PC-9 (cell line): Measurements from ENCODE around the gene SPINK2. TPM values are rescaled to one million over a fixed set of nuclear protein-coding genes. Genes with fewer than 3 reads are reported as not detected.

Source experiments
- BruUV-seq: library from RNA; stranded (reverse); fragments of 400-500 nt; replicated peaks from 2 replicates; lab custom pipeline; 2021; lab: Mats Ljungman, UMichigan
- CTCF ChIA-PET: fragments of 300-600 bp; sonication (Branson Sonifier 250); formaldehyde crosslinking; loops from one replicate; lab custom pipeline; 2022; ENCODE audit warnings: antibody characterized with exemption; lab: Charles Lee
- POLR2A ChIA-PET: fragments of 300-600 bp; sonication (Branson Sonifier 250); formaldehyde crosslinking; loops from one replicate; lab custom pipeline; 2022; ENCODE audit warnings: antibody characterized with exemption; ENCODE audit not compliant: unreplicated experiment; lab: Charles Lee
- DNase-seq, 2 experiments: peaks; one replicate each; pipeline versions ENCODE4 v3.0.0 to v3.0.0-alpha.2; 2015 to 2022; ENCODE audit warnings: mixed read lengths in 1 of 2
- H2AFZ ChIP-seq: fragments of 200-600 bp; sonication (generic); 2 replicates; pipeline ENCODE4 v1.8.1; 2017; ENCODE audit warnings: antibody characterized with exemption
- H3F3A ChIP-seq: fragments of 200-600 bp; sonication (generic); 2 replicates; pipeline ENCODE4 v1.8.1; 2017; ENCODE audit warnings: antibody characterized with exemption, mild to moderate bottlenecking, low read depth; ENCODE audit not compliant: insufficient read depth
- H3K27ac ChIP-seq: fragments of 200-600 bp; sonication (generic); 2 replicates; pipeline ENCODE4 v1.6.1; 2016; ENCODE audit warnings: mixed run types
- H3K27me3 ChIP-seq: fragments of 200-600 bp; sonication (generic); 2 replicates; pipeline ENCODE4 v1.6.1; 2016; ENCODE audit warnings: low read depth, mixed run types; ENCODE audit not compliant: insufficient read depth
- H3K36me3 ChIP-seq: fragments of 200-600 bp; sonication (generic); 2 replicates; pipeline ENCODE4 v1.6.1; 2016; ENCODE audit warnings: low read depth, mixed run types
- H3K4me1 ChIP-seq: fragments of 200-600 bp; sonication (generic); replicated peaks from 2 replicates; pipeline ENCODE4 v1.6.1; 2016; ENCODE audit warnings: mixed run types; ENCODE audit not compliant: insufficient read depth
- H3K4me2 ChIP-seq: fragments of 200-600 bp; sonication (generic); 2 replicates; pipeline ENCODE4 v1.6.1; 2017; ENCODE audit warnings: mixed run types
- H3K4me3 ChIP-seq: fragments of 200-600 bp; sonication (generic); 2 replicates; pipeline ENCODE4 v1.6.1; 2016; ENCODE audit warnings: mixed run types
- H3K79me2 ChIP-seq: fragments of 200-600 bp; sonication (generic); 2 replicates; pipeline ENCODE4 v1.6.1; 2017; ENCODE audit warnings: low read depth, mixed run types
- H3K9me2 ChIP-seq: fragments of 200-600 bp; sonication (generic); 2 replicates; pipeline ENCODE4 v1.8.1; 2017; ENCODE audit warnings: mild to moderate bottlenecking; ENCODE audit not compliant: insufficient read depth
- H3K9me3 ChIP-seq: fragments of 200-600 bp; sonication (generic); 2 replicates; pipeline ENCODE4 v1.8.1; 2016; ENCODE audit warnings: low read depth; ENCODE audit not compliant: insufficient read depth
- H4K20me1 ChIP-seq: fragments of 200-600 bp; sonication (generic); 2 replicates; pipeline ENCODE4 v1.8.1; 2017; ENCODE audit not compliant: insufficient read depth
- CTCF ChIP-seq: fragments of 200-600 bp; sonication (generic); conservative IDR thresholded peaks from 2 replicates; pipeline ENCODE4 v1.6.1; 2017; ENCODE audit warnings: mixed run types, antibody characterized with exemption, mild to moderate bottlenecking, moderate library complexity
- EZH2 ChIP-seq: fragments of 200-600 bp; sonication (generic); IDR thresholded peaks from 2 replicates; pipeline ENCODE4 v1.8.0; 2017; ENCODE audit warnings: antibody characterized with exemption, low read depth
- intact Hi-C: fragments of 100-400 bp; cut with micrococcal nuclease; formaldehyde crosslinking; loops from one replicate; pipeline ENCODE4 v1.10.0; 2022; ENCODE audit not compliant: unreplicated experiment
- total RNA-seq: library from RNA; stranded (reverse); gene quantifications from 2 replicates; pipeline ENCODE4 v1.2.3, GENCODE V29; 2021

The SPINK2 gene
- total RNA-seq, 1 experiment from 2014 or later, result not detected

- H3K4me1 ChIP-seq, result no peaks in the 10 kb centered on the region
- intact Hi-C loops, result no loop called here
- BruUV-seq, result no TSS peak
- H3K79me2 ChIP-seq, result no peaks in the 10 kb centered on the region
- no peak overlapping the region for H3K4me2 ChIP-seq
- H3K27ac ChIP-seq, result no peak overlapping the region
- POLR2A ChIA-PET, result no interaction called here
- H3K36me3 ChIP-seq, result no peaks in the 10 kb centered on the region
- H3K27me3 ChIP-seq, result no peaks in the 10 kb centered on the region
- no peak overlapping the region for H3K4me3 ChIP-seq
- no peaks in the 10 kb centered on the region for H3K9me3 ChIP-seq
- H3F3A ChIP-seq, result no peaks in the 10 kb centered on the region
- no peak overlapping the region for H2AFZ ChIP-seq
- no peaks in the 10 kb centered on the region for H4K20me1 ChIP-seq
- CTCF ChIA-PET, result no interaction called here
- DNase-seq, result no peak
- no peak for TF ChIP-seq EZH2
- TF ChIP-seq CTCF, result no peak
- no peaks in the 10 kb centered on the region for H3K9me2 ChIP-seq
Observed at GRCh38 chr4:56857601-56858309, 36.3 kb upstream of the SPINK2 start.

GRCh38 chr4:56856656-56857055 lies 35.2 kb upstream of the SPINK2 start:
- Histone ChIP-seq H3K4me3 (no peak overlapping the region), H3K27ac (no peak overlapping the region), H4K20me1 (no peaks in the 10 kb centered on the region), H3K36me3 (no peaks in the 10 kb centered on the region), H3K4me2 (no peak overlapping the region), H3K9me2 (no peaks in the 10 kb centered on the region), H3K27me3 (no peaks in the 10 kb centered on the region), H2AFZ (no peak overlapping the region), H3K79me2 (no peaks in the 10 kb centered on the region), H3K9me3 (no peaks in the 10 kb centered on the region), H3F3A (no peaks in the 10 kb centered on the region), H3K4me1 (no peaks in the 10 kb centered on the region)
- BruUV-seq, result no TSS peak
- no peak for DNase-seq
- intact Hi-C loops, result no loop called here
- no peak for TF ChIP-seq CTCF
- no peak for TF ChIP-seq EZH2
- ChIA-PET POLR2A (no interaction called here), CTCF (no interaction called here)

- H3K4me3 ChIP-seq, result no peak overlapping the region
- no peaks in the 10 kb centered on the region for H3K79me2 ChIP-seq
- TF ChIP-seq EZH2 (no peak), CTCF (no peak)
- POLR2A ChIA-PET, result no interaction called here
- H3K36me3 ChIP-seq, result no peaks in the 10 kb centered on the region
- H3K9me3 ChIP-seq, result no peaks in the 10 kb centered on the region
- intact Hi-C loops, result no loop called here
- no TSS peak for BruUV-seq
- H3K27me3 ChIP-seq, result no peaks in the 10 kb centered on the region
- no peaks in the 10 kb centered on the region for H3K4me1 ChIP-seq
- no peaks in the 10 kb centered on the region for H4K20me1 ChIP-seq
- no peaks in the 10 kb centered on the region for H3K9me2 ChIP-seq
- CTCF ChIA-PET, result no interaction called here
- H3F3A ChIP-seq, result no peaks in the 10 kb centered on the region
- H2AFZ ChIP-seq, result no peak overlapping the region
- no peak for DNase-seq
- H3K27ac ChIP-seq, result no peak overlapping the region
- no peak overlapping the region for H3K4me2 ChIP-seq
Observed at GRCh38 chr4:56850910-56851309, 29.4 kb upstream of the SPINK2 start.
